ENCODE data around the gene TBXAS1.

DNA sequence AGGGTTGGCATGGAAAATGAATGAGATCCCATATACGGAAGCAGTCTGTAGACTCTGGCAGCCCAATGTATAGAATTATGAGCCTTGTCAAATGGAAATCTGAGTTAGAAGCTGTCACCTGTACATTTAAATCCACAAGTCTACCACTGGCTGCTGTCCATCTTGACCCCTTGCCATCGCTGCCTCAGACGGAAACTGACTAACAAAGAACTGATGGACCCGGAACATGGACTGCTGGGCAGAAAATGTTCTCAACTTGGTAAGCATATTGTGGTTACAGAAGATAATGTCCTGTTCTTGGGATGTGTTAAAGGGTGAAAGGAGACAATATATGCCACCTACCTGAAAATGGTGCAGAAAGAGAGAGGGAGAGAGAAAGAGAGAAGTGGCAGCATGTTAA, 196.2 kb downstream of the TBXAS1 start:
- TF ChIP-seq SP2 (tag by site-specific recombination; IDR thresholded peaks at IDR 0.05): no peak
- TF ChIP-seq BCL11A (tag by site-specific recombination; IDR thresholded peaks at IDR 0.05; ENCODE audit: low read depth): no peak
- TF ChIP-seq, protein P1, sequence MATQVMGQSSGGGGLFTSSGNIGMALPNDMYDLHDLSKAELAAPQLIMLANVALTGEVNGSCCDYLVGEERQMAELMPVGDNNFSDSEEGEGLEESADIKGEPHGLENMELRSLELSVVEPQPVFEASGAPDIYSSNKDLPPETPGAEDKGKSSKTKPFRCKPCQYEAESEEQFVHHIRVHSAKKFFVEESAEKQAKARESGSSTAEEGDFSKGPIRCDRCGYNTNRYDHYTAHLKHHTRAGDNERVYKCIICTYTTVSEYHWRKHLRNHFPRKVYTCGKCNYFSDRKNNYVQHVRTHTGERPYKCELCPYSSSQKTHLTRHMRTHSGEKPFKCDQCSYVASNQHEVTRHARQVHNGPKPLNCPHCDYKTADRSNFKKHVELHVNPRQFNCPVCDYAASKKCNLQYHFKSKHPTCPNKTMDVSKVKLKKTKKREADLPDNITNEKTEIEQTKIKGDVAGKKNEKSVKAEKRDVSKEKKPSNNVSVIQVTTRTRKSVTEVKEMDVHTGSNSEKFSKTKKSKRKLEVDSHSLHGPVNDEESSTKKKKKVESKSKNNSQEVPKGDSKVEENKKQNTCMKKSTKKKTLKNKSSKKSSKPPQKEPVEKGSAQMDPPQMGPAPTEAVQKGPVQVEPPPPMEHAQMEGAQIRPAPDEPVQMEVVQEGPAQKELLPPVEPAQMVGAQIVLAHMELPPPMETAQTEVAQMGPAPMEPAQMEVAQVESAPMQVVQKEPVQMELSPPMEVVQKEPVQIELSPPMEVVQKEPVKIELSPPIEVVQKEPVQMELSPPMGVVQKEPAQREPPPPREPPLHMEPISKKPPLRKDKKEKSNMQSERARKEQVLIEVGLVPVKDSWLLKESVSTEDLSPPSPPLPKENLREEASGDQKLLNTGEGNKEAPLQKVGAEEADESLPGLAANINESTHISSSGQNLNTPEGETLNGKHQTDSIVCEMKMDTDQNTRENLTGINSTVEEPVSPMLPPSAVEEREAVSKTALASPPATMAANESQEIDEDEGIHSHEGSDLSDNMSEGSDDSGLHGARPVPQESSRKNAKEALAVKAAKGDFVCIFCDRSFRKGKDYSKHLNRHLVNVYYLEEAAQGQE (tag by site-specific recombination; IDR thresholded peaks at IDR 0.05): no peak
- TF ChIP-seq, protein P2, sequence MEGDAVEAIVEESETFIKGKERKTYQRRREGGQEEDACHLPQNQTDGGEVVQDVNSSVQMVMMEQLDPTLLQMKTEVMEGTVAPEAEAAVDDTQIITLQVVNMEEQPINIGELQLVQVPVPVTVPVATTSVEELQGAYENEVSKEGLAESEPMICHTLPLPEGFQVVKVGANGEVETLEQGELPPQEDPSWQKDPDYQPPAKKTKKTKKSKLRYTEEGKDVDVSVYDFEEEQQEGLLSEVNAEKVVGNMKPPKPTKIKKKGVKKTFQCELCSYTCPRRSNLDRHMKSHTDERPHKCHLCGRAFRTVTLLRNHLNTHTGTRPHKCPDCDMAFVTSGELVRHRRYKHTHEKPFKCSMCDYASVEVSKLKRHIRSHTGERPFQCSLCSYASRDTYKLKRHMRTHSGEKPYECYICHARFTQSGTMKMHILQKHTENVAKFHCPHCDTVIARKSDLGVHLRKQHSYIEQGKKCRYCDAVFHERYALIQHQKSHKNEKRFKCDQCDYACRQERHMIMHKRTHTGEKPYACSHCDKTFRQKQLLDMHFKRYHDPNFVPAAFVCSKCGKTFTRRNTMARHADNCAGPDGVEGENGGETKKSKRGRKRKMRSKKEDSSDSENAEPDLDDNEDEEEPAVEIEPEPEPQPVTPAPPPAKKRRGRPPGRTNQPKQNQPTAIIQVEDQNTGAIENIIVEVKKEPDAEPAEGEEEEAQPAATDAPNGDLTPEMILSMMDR (tag by site-specific recombination; IDR thresholded peaks at IDR 0.05): no peak
- TF ChIP-seq, protein P3, sequence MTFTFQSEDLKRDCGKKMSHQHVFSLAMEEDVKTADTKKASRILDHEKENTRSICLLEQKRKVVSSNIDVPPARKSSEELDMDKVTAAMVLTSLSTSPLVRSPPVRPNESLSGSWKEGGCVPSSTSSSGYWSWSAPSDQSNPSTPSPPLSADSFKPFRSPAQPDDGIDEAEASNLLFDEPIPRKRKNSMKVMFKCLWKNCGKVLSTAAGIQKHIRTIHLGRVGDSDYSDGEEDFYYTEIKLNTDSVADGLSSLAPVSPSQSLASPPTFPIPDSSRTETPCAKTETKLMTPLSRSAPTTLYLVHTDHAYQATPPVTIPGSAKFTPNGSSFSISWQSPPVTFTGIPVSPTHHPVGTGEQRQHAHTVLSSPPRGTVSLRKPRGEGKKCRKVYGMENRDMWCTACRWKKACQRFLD (tag by site-specific recombination; IDR thresholded peaks at IDR 0.05): no peak
- TF ChIP-seq ZNF792 (tag by site-specific recombination; IDR thresholded peaks at IDR 0.05): no peak
- no peak for TF ChIP-seq ZNF747 (tag by site-specific recombination; IDR thresholded peaks at IDR 0.05)
- TF ChIP-seq ZNF433 (tag by site-specific recombination; IDR thresholded peaks at IDR 0.05; ENCODE audit: low read depth): no peak
- TF ChIP-seq PRDM1 (tag by site-specific recombination; IDR thresholded peaks at IDR 0.05): no peak
- TF ChIP-seq, protein P4, sequence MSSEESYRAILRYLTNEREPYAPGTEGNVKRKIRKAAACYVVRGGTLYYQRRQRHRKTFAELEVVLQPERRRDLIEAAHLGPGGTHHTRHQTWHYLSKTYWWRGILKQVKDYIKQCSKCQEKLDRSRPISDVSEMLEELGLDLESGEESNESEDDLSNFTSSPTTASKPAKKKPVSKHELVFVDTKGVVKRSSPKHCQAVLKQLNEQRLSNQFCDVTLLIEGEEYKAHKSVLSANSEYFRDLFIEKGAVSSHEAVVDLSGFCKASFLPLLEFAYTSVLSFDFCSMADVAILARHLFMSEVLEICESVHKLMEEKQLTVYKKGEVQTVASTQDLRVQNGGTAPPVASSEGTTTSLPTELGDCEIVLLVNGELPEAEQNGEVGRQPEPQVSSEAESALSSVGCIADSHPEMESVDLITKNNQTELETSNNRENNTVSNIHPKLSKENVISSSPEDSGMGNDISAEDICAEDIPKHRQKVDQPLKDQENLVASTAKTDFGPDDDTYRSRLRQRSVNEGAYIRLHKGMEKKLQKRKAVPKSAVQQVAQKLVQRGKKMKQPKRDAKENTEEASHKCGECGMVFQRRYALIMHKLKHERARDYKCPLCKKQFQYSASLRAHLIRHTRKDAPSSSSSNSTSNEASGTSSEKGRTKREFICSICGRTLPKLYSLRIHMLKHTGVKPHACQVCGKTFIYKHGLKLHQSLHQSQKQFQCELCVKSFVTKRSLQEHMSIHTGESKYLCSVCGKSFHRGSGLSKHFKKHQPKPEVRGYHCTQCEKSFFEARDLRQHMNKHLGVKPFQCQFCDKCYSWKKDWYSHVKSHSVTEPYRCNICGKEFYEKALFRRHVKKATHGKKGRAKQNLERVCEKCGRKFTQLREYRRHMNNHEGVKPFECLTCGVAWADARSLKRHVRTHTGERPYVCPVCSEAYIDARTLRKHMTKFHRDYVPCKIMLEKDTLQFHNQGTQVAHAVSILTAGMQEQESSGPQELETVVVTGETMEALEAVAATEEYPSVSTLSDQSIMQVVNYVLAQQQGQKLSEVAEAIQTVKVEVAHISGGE (tag by site-specific recombination; conservative IDR thresholded peaks at IDR 0.05; ENCODE audit: low read depth): no peak
- no peak for TF ChIP-seq ZNF19 (tag by site-specific recombination; IDR thresholded peaks at IDR 0.05; ENCODE audit: low read depth)
